NB4 (cell line): ENCODE measurements around the gene TEKTIP1.

Experiments
- POLR2A ChIP-seq: IDR thresholded peaks from 2 replicates; pipeline ENCODE4 v1.6.1; 2011; ENCODE audit warnings: mild to moderate bottlenecking; ENCODE audit not compliant: insufficient read length; ENCODE audit errors: extremely low read depth
- TF ChIP-seq, protein P1 (sequence below): IDR thresholded peaks from one replicate; pipeline ENCODE4 v1.5.1; 2012; ENCODE audit warnings: low read depth, low read length

DNA sequence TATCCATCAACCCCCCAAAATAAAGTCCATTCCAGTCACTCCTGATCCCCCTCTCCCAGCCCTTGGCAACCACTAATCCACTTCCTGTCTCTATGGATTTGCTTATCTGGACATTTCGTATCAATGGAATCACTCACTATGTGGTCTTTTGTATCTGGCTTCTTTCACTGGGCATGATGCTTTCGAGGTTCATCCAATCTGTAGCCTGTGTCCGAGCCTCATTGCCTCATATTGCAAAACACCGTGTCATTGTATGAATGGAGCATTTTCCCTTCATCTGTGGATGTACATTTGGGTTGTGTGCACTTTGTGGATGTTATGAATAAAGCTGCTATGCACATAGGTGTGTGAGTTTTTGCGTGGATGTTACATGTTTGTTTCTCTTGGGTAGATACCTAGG lies 34.2 kb upstream of the TEKTIP1 start:
- TF ChIP-seq, protein P1, sequence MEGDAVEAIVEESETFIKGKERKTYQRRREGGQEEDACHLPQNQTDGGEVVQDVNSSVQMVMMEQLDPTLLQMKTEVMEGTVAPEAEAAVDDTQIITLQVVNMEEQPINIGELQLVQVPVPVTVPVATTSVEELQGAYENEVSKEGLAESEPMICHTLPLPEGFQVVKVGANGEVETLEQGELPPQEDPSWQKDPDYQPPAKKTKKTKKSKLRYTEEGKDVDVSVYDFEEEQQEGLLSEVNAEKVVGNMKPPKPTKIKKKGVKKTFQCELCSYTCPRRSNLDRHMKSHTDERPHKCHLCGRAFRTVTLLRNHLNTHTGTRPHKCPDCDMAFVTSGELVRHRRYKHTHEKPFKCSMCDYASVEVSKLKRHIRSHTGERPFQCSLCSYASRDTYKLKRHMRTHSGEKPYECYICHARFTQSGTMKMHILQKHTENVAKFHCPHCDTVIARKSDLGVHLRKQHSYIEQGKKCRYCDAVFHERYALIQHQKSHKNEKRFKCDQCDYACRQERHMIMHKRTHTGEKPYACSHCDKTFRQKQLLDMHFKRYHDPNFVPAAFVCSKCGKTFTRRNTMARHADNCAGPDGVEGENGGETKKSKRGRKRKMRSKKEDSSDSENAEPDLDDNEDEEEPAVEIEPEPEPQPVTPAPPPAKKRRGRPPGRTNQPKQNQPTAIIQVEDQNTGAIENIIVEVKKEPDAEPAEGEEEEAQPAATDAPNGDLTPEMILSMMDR, result no peak
- TF ChIP-seq POLR2A, result no peak
